HCT116 (cell line): Measurements from ENCODE around the gene SRR. TPM values are rescaled to one million over a fixed set of nuclear protein-coding genes. Genes with fewer than 3 reads are reported as not detected.

Experiments used
- ATAC-seq: fragments of 200-7000 bp; cut with Tn5 transposase; 2 replicates; pipeline ENCODE4 v1.9.1; 2020; ENCODE audit warnings: mild to moderate bottlenecking, moderate library complexity
- BruUV-seq: library from RNA; stranded (reverse); fragments of 400-500 nt; replicated peaks from 2 replicates; lab custom pipeline; 2021; lab: Mats Ljungman, UMichigan
- CTCF ChIA-PET: fragments of 300-600 bp; sonication (Branson Sonifier 250); formaldehyde crosslinking; loops from one replicate; lab custom pipeline; 2021; ENCODE audit warnings: antibody characterized with exemption; lab: Charles Lee
- POLR2A ChIA-PET: fragments of 300-600, 350-600 bp; sonication (Branson Sonifier 250); formaldehyde crosslinking; loops from one replicate; lab custom pipeline; 2021; ENCODE audit warnings: antibody characterized with exemption; lab: Charles Lee
- RAD21 ChIA-PET, 2 experiments: fragments of 300-600 bp; sonication (Branson Sonifier 250); formaldehyde crosslinking; loops; one replicate each; lab custom pipeline; 2023; ENCODE audit warnings: low total read pairs in 2 of 2; ENCODE audit not compliant: uncharacterized antibody in 2 of 2, unreplicated experiment in 2 of 2, low non-redundant PET in 1 of 2; lab: Charles Lee
- DNase-seq: peaks from one replicate; pipeline ENCODE4 v3.0.0-alpha.2; 2010; ENCODE audit warnings: low read depth, low spot score
- H2AFZ ChIP-seq: fragments of 200-600 bp; shearing (Covaris generic), sonication (generic); 2 replicates; pipeline ENCODE4 v1.6.1; 2017; ENCODE audit warnings: low read depth, mixed run types, mixed read lengths, antibody characterized with exemption, low read length; ENCODE audit not compliant: poor library complexity, severe bottlenecking
- H3K27ac ChIP-seq: 2 replicates; pipeline ENCODE4 v1.5.1; 2012; ENCODE audit warnings: low read depth, low read length
- H3K27me3 ChIP-seq: fragments of 200-600 bp; sonication (generic); 2 replicates; pipeline ENCODE4 v1.6.1; 2016; ENCODE audit warnings: mixed run types, low read length, mixed read lengths; ENCODE audit not compliant: insufficient read depth
- H3K36me3 ChIP-seq, 2 experiments: fragments of 200-500 bp in 1 of 2; fragments of 200-600 bp in 1 of 2; sonication (Bioruptor generic) in 1 of 2; sonication (generic) in 1 of 2; 2 replicates each; pipeline versions ENCODE4 v1.5.1 to v1.6.1; 2014 to 2016; ENCODE audit warnings: low read length in 2 of 2, inconsistent platforms in 1 of 2, mixed read lengths in 1 of 2, mixed run types in 1 of 2; ENCODE audit not compliant: insufficient read depth in 2 of 2, control insufficient read depth in 1 of 2
- H3K4me1 ChIP-seq, 2 experiments: fragments of 200-600 bp in 1 of 2; sonication (generic) in 1 of 2; 2 replicates each; pipeline versions ENCODE4 v1.5.1 to v1.6.1; 2012 to 2017; ENCODE audit warnings: low read length in 2 of 2, inconsistent platforms in 1 of 2, mild to moderate bottlenecking in 1 of 2, mixed read lengths in 1 of 2, mixed run types in 1 of 2, moderate library complexity in 1 of 2; ENCODE audit not compliant: insufficient read depth in 2 of 2, control insufficient read depth in 1 of 2
- H3K4me2 ChIP-seq: fragments of 200-600 bp; sonication (generic); 2 replicates; pipeline ENCODE4 v1.6.1; 2017; ENCODE audit warnings: mixed run types, low read length, mixed read lengths
- H3K4me3 ChIP-seq, 2 experiments: fragments of 200-600 bp in 1 of 2; sonication (generic) in 1 of 2; replicated peaks in 1 of 2; 2 replicates each; pipeline ENCODE4 v1.5.1; 2011 to 2016; ENCODE audit warnings: low read length in 2 of 2, control low read depth in 1 of 2, low read depth in 1 of 2, mild to moderate bottlenecking in 1 of 2, mixed read lengths in 1 of 2, mixed run types in 1 of 2
- H3K79me2 ChIP-seq: fragments of 200-600 bp; sonication (generic); 2 replicates; pipeline ENCODE4 v1.6.1; 2017; ENCODE audit warnings: mild to moderate bottlenecking, mixed run types, low read length, moderate library complexity, mixed read lengths; ENCODE audit not compliant: insufficient read depth
- H3K9ac ChIP-seq: fragments of 200-600 bp; sonication (generic); 2 replicates; pipeline ENCODE4 v1.6.1; 2016; ENCODE audit warnings: low read length, mixed read lengths
- H3K9me2 ChIP-seq: fragments of 200-600 bp; sonication (generic), shearing (Covaris generic); 2 replicates; pipeline ENCODE4 v1.6.1; 2017; ENCODE audit warnings: mixed run types, mild to moderate bottlenecking, moderate library complexity; ENCODE audit not compliant: insufficient read depth
- H3K9me3 ChIP-seq, 2 experiments: fragments of 200-500 bp in 1 of 2; fragments of 200-600 bp in 1 of 2; sonication (Bioruptor generic) in 1 of 2; sonication (generic) in 1 of 2; 2 replicates each; pipeline ENCODE4 v1.6.1; 2014 to 2017; ENCODE audit warnings: low read length in 2 of 2, mixed read lengths in 2 of 2, inconsistent platforms in 1 of 2, low read depth in 1 of 2, mild to moderate bottlenecking in 1 of 2, mixed run types in 1 of 2, moderate library complexity in 1 of 2; ENCODE audit not compliant: control insufficient read depth in 1 of 2, insufficient read depth in 1 of 2
- H4K20me1 ChIP-seq: fragments of 200-600 bp; sonication (generic), shearing (Covaris generic); 2 replicates; pipeline ENCODE4 v1.6.1; 2017; ENCODE audit warnings: mixed run types, mild to moderate bottlenecking, moderate library complexity; ENCODE audit not compliant: insufficient read depth
- ATF3 ChIP-seq: IDR thresholded peaks from 2 replicates; pipeline ENCODE4 v1.6.1; 2012
- EGR1 ChIP-seq: IDR thresholded peaks from 2 replicates; pipeline ENCODE4 v1.6.1; 2012; ENCODE audit warnings: low read depth
- EZH2 ChIP-seq: fragments of 200-600 bp; sonication (generic); IDR thresholded peaks from 2 replicates; pipeline ENCODE4 v1.6.1; 2017; ENCODE audit warnings: antibody characterized with exemption, mixed run types
- EZH2phosphoT487 ChIP-seq: fragments of 200-600 bp; IDR thresholded peaks from 2 replicates; pipeline ENCODE4 v1.6.1; 2018; ENCODE audit warnings: antibody characterized with exemption, borderline replicate concordance
- JUND ChIP-seq: IDR thresholded peaks from 2 replicates; pipeline ENCODE4 v1.6.1; 2012
- MAX ChIP-seq: IDR thresholded peaks from 2 replicates; pipeline ENCODE4 v1.6.1; 2012
- POLR2A ChIP-seq: IDR thresholded peaks from 2 replicates; pipeline ENCODE4 v1.7.0; 2011; ENCODE audit warnings: borderline replicate concordance; ENCODE audit not compliant: insufficient read depth, insufficient read length; ENCODE audit errors: extremely low read depth
- POLR2AphosphoS5 ChIP-seq: IDR thresholded peaks from 2 replicates; pipeline ENCODE4 v1.6.1; 2011; ENCODE audit warnings: mild to moderate bottlenecking, low read depth, low read length, moderate library complexity
- SP1 ChIP-seq: IDR thresholded peaks from 2 replicates; pipeline ENCODE4 v1.6.1; 2012; ENCODE audit warnings: low read depth
- intact Hi-C: fragments of 100-400 bp; cut with micrococcal nuclease; formaldehyde crosslinking; loops from 2 replicates; pipeline ENCODE4 v1.10.0; 2022
- total RNA-seq: library from RNA; stranded (reverse); gene quantifications from one replicate; pipeline ENCODE4 v1.2.1, GENCODE V29; 2021; ENCODE audit not compliant: unreplicated experiment

Gene SRR
- total RNA-seq, 1 experiment from 2014 or later: 15.1 TPM

GRCh38 chr17:2259769-2260536 is 43.8 kb upstream of the SRR start:
- no TSS peak for BruUV-seq
- no peaks in the 10 kb centered on the region for H3K27me3 ChIP-seq
- no peaks in the 10 kb centered on the region for H3K9me3 ChIP-seq
- TF ChIP-seq EGR1: no peak
- no peak for TF ChIP-seq JUND
- TF ChIP-seq, all 23 proteins: peak for 0
- Histone ChIP-seq H4K20me1 (no peaks in the 10 kb centered on the region), H3K9me2 (no peaks in the 10 kb centered on the region), H2AFZ (no peak overlapping the region), H3K4me2 (no peak overlapping the region), H3K79me2 (0 out of 2 replicates have a peak, but pooled peaks cover 6% of the 10 kb centered on the region), H3K36me3 (peaks cover 0 to 4% of the 10 kb centered on the region in 2 experiments; a peak in 2 of 4 replicates), H3K9ac (no peak overlapping the region), H3K4me1 (peaks cover 0 to 5% of the 10 kb centered on the region in 2 experiments; a peak in 1 of 4 replicates), H3K27ac (no peak overlapping the region), H3K4me3 (no peak overlapping the region)
- POLR2A ChIA-PET: no interaction called here
- intact Hi-C loops: no loop called here
- CTCF ChIA-PET: interaction anchor here (2.3 kb wide), 1 partner anchor 15 kb away, joined by 8 read pairs; no protein-coding TSS in a partner anchor
- no peak for DNase-seq
- RAD21 ChIA-PET: no interaction called here
- no peak for ATAC-seq

GRCh38 chr17:2262135-2262587 is 41.6 kb upstream of the SRR start:
- ChIA-PET POLR2A (no interaction called here), RAD21 (no interaction called here), CTCF (interaction anchor here (0.6 to 3.0 kb wide), 2 partner anchors 17 to 32 kb away, joined by 7 to 14 read pairs; no protein-coding TSS in a partner anchor)
- ATAC-seq: no peak
- TF ChIP-seq JUND: no peak
- TF ChIP-seq EZH2: no peak
- TF ChIP-seq POLR2AphosphoS5: no peak
- TF ChIP-seq EZH2phosphoT487: no peak
- TF ChIP-seq MAX: no peak
- no peak for TF ChIP-seq ATF3
- TF ChIP-seq EGR1: no peak
- TF ChIP-seq SP1: no peak
- TF ChIP-seq POLR2A: no peak
- Histone ChIP-seq H3K9ac (no peak overlapping the region), H3K36me3 (peaks cover 0 to 4% of the 10 kb centered on the region in 2 experiments; a peak in 2 of 4 replicates), H3K4me1 (peaks cover 0 to 5% of the 10 kb centered on the region in 2 experiments; a peak in 1 of 4 replicates), H3K4me2 (no peak overlapping the region), H3K79me2 (0 out of 2 replicates have a peak, but pooled peaks cover 6% of the 10 kb centered on the region), H3K27me3 (no peaks in the 10 kb centered on the region), H2AFZ (no peak overlapping the region), H3K9me3 (no peaks in the 10 kb centered on the region), H3K27ac (no peak overlapping the region), H3K9me2 (no peaks in the 10 kb centered on the region), H3K4me3 (no peak overlapping the region), H4K20me1 (no peaks in the 10 kb centered on the region)
- DNase-seq: no peak
- no TSS peak for BruUV-seq
- intact Hi-C loops: no loop called here
